ENCODE results near the gene JAM3.
A peak's percentile ranks its signal among the peaks of the same experiment; 100 is the strongest.

Gene JAM3

DNA sequence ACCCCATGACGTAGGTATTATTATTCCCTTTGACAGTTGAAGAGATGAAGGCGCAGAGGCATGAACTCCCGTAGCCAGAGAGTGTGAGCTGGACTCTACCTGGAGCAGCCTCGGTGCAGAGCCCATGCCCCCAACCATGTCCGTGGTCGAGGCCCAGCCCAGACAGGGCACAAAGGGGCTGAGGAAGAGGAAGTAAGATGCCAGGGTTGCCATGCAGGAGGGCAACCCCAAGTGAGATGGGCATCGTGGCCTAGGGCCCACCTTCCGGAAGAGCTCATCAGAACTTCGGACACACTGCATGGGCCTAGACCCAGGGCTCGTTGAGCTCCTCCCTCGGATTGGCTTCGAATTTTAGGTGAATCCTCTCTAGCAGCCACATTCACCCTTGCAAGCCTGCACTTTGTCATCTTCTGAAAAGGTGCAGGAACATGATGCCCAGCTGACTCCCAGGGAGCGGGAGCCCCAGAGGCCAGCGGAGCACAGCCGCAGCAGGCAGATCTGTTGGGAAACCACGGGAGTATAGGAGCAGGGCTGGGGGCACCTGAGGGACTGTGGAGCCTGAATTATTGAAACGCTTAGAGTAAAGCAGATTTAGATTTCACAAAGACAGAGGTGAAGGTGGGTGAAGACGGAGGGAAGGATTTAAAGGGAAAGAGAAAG is 29.0 kb upstream of the JAM3 start:
- no peak for DNase-seq (ENCODE audit: low spot score)

DNA sequence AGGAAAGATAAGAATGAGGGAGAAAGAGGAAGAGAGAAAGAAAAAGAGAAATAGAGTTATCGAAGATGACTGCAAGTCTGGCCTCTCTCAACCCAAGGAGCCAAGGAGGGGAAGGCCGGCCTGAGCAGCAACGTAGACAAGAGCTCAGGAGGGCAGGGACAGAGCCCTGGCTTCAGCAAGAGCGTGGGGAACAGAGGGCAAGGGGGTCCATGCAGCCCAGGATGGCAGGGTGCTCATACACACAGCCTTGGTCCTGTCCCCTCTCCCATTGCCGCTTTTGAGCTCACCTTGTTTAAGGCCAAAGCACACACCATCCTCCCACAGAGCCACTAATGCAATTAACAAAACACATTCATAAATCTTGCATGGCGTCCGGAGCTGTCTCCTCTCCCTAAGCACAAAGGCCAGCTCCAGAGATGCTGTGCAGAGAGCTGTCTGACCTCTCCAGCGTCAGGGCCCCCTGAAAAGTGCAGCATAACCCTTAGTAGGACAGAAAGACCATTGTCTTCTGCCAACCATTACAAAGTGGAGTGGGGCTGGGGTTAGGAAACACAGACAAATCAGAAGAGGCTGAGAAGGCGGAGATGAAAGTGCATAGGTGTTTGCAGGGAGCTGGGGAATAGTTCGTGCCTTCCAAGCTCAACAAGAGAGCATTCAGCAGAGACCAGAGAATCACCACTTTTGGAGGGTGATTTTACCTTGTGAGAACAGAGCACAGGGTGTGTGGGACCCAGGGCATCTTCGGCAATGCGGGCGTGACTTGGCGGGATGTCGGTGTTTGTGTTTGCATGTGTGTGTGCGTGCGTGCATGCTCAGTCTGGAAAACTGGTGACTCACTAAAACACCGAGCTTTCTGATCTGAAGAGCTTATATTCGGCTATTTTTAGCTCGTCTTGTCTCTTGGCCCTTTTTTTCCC is 28.2 kb upstream of the JAM3 start:
- DNase-seq (ENCODE audit: low spot score), result no peak

DNA sequence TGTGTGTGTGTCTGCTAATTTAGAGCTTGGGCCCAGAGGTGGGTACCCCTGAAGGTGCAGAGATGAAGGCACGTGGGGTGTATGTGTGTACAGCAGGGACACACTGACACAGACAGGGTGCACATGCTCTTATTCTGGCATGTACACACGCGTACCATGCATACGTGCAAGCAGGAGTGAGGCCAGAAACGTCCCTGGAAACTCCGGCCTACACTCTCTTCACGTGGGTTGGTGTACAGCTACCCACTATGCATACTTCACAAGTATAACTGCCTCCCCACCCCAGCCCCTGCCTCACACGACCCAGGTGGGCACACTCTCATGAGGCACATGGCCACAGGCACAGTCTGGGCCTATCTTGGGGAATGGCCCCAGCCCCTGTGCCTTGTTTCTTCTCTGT is 27.5 kb upstream of the JAM3 start:
- no peak for DNase-seq (ENCODE audit: low spot score)

DNA sequence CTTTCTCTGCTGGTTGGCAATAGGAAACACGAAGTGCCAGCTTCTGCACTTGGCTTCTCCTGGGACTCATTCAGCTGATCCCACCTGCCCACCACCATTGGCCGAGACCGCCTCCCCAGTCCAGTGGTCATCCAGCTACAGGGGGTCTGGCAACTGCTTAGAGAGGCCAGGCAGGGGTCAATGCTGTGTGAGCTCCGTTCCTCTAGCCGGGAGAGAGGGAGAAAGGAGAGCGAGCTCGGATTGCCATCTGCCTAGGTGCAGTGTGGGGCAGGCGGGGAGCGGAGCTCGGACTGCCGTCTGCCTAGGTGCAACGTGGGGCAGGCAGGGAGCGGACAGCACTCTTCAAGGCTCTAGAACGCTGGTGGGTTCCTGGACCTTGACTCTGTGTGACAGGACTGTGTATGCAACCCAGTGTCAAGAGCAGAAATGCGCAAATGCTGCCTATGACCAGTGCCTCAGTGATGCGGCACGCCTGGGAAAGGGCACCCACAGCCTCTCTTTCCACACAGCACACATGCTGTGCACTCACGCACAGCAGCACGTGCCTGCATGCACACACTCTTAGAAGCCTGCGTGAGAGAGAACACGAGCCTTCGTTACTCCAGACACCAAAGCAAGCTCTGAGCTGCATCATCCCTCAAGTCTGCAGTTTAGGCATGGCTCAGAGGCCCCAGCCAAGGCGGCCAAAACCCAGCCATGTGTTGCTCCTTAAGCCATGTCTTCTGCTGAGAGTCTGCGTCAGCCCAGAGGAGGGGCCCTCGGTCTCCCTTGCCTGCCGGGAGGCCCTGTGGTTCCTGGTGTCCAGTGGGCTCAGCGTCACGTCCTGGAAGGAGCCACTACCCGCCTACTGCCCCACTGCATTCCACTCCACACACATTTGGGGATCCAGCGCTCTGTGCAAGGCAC is 26.8 kb upstream of the JAM3 start:
- DNase-seq (ENCODE audit: low spot score), result no peak

DNA sequence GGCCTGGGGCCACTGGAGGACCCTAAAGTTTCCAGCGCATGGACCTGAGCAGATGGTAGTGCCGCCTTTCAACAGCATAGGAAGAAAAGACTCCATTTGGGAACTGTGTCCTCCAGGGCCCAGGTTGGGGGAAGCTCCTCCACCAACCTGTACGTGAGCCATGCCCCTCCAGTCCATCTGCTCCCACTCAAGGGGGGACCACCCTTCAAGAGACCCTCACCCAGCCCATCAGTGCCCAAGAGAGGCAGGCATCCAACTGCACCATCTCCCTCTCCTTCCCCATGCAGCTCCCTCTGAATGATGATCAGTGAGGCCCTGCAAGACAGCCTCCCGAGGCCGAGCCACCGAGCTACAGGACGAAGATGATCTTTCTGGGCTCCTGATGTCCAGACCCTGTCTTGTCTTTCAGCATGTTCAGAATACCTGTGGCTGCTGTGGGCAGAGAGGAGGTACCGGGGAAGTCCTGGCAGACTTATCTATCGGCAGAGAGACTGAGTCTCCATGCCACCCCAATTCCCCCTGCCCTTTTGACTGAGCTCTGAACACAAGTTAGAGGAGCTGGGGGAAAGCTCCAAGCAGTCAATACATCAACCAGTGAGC is 25.0 kb upstream of the JAM3 start:
- no peak for DNase-seq (ENCODE audit: low spot score)

DNA sequence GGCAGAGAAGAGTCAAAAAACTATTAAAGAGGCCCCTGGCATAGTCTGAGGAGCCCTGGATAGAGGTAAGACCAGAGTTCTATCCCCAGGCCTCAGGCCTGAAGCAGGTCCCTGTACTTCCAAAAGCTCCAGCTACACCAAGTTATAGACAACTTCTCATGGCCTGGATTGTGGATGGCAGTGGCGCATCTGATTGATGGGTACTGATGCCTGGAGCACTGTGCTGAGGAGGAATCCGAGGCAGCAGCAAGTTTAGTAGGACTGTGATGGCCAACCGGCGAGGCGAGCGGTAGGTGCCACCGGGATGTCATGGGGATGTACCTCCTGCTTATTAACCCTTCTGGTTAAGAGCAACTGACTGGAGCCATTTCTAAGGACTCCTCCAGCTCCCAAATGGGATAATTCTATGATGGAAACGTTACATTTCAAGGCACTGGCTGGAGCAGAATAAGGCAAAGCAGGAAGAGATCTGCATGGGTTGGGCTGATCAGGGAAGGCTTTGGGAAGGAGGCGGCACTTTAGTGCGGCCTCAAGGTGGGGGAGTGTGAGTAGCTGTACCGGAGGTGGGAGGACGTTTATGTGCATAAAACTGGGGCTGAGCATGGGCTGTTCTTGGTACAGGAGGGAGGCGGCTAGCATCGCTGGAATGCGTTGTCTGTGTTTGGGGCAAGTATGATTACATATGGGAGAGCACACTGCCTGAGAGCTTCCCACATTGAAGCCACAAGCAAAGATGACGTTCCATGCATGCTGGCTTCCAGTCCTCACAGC is 24.2 kb upstream of the JAM3 start:
- DNase-seq (ENCODE audit: low spot score), result no peak

DNA sequence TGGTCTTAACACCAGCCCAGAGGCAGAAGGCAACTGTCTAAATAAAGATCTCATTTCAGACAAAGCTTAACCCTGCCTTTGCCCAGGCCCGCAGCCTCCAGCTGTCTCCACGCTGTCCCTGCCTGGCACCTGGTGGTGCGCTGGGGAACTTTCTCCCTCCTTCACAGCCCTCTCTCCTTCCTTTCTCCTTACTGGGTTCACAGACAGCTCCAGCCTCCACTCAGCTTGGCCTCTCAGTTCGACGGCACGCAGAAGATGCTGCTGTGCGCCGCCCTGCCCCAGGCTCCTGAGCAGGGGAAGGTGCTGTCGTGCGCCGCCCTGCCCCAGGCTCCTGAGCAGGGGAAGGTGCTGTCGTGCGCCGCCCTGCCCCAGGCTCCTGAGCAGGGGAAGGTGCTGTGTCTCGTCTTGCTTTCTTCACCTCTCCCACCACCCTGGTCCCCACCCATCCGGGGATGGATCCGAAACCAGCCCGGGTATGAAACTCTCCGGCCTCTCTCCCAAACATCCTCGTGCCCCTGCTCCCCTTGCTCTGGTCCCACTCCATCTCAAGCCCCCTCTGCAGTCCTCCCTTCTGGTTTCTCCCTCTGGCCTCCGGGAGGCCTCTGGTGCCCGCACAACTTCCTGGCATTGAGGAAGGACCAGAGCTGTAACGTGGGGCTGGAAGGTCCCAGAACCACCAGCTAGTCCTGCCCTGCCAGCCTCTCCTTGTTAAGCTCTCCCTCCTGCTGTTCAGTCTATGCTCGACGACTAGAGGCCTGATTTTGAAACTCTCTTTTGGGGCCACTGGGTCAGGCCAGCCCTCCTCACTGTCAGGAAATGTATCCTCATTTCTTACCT is 22.9 kb upstream of the JAM3 start:
- no peak for DNase-seq (ENCODE audit: low spot score)

DNA sequence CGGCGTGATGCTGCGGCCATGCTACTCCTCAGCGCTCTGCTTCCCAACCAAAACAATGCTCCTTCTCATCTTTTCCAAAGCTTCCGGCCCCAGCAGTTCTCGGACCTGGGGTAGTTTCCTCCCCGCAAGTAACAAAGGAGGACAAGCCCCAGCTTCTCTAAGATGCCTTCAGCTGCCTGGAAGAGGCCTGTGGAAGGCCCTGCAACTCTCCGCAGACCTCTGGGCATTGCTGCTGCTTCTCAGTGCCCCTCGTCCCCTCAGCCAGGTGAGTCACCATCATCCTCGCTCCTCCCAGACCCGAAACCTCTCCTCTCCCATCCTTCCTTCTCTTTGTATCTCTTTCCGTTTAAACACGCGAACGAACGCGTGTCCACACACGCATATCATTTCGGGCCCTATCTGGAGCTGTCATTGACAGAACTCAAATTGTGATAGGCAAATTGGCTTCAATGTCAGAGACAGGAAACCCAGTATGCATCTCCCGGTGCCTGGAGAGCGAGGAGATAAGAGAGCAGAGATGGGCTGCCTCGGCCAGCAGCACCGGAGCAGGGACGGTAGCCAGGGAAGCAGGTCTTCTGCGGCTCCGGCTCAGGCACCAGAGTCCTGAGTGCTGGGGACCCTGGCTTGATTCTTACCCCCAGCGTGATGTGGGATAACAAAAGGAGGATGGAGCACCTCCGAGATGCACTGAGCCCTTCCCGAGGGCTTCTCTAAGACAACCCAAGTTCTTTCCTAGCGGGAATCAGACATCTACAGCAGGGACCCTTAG is 22.0 kb upstream of the JAM3 start:
- no peak for DNase-seq (ENCODE audit: low spot score)

DNA sequence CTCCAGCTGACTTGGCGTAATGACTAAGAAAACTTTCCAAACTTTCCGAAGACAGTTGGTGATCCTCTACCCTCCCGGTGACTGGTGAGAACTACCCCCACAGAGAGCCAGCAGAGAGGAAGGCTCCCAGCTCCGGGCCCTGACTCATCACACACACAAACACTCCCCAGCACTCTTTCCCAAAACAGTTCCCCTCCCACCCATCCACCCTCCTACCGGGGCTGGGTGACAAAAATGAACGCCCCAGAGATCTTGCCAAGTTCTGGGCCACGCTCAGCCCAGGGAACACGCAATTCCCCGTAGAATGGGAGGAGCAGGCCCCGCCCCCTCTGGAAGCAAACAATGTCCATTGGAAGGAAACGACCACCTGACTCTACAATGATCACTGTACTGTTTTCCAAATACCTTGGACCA is 21.3 kb upstream of the JAM3 start:
- no peak for DNase-seq (ENCODE audit: low spot score)

DNA sequence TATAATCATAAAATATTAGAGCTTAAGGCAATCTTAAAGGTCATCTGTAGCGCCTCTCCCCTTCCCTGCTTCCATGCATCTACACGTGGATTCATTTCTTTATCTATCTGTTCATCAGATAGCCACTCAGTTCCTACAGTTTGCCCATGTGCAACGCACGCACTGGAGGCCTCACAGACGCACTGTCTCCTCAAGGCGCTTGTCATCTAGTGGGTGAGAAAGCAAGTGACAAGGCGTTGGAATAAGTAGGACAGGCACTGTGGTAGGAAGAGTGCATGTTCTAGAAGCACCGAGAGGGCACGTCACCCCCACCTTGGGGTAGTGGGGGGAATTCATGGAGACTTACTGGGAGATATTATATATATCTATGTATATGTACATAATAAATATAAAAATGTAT is 20.8 kb upstream of the JAM3 start:
- no peak for DNase-seq (ENCODE audit: low spot score)

DNA sequence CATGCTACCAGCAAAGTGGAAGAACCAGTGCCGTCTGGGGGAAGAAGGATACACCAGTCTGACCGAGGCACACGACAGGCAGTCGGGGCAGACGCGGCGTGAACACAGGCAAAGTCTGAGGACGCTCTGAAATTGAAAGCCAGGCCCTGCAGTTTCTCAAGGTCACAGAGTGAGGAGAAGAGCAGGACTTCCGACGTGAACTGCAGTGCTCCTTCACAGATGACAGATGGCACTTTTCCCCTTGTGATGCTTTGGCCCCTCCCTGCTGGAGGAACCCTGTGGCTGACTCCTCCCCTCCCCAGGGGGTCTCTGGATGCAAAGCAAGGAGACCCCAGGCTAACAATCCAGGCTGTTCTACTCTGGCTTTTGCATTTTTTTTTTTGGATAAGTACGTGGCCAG is 19.6 kb upstream of the JAM3 start:
- DNase-seq (ENCODE audit: low spot score), result no peak

DNA sequence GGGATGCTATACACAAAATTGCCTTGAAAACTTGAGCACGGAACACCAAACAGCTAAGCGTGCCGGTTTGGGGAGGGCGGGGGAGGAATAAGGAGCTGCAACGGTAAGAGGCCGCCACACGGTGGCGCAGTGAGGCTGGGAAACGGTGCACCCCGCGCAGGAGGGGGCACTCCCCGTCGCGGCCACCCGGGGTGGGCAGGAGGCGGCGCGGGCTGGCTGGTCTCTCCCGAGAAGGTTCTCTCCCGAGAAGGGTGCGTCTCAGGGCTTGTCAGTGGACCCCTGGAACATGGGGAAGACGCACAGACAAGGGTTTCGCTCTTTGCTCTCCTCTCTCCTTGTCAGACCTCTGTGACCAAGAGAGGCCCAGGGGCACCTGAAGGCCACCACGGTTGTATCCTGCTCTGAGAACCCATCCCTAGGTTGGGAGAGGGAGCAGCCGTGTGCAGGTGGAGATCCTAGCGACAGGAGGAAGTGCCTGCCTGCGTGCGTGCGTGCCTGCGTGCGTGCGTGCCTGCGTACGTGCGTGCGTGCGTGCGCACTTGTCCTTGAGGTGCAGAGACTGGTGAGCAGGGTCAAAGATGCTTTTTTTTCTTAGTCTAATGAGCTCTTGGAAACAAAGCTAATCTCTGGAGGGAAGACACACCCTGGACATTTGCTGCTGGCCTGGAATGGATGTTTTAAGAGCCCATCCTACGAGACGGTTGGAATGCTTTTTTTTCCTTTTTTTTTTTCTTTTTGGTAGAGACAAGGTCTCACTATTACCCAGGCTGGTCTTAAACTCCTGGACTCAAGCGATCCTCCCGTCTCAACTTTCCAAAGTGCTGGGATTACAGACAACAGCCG is 18.1 kb upstream of the JAM3 start:
- DNase-seq (ENCODE audit: low spot score), result peak; percentile 23

DNA sequence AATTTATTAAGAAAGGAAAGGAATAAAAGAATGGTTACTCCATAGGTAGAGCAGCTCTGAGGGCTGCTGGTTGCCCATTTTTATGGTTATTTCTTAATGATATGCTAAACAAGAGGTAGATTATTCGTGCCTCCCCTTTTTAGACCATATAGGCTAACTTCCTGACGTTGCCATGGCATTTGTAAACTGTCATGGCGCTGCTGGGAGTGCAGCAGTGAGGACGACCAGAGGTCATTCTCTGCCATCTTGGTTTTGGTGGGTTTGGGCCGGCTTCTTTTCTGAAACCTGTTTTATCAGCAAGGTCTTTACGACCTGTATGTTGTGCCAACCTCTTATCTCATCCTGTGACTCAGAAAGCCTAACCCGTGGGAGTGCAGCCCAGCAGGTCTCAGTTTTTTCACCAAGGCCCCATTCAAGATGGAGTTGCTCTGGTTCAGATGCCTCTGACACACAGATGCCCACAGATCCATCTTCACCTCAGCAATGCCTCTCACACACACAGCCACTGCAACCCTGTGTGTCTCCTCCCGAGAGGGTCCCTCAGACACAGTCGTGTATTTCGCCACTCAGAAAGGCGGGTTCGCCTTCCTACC is 16.4 kb upstream of the JAM3 start:
- no peak for DNase-seq (ENCODE audit: low spot score)

DNA sequence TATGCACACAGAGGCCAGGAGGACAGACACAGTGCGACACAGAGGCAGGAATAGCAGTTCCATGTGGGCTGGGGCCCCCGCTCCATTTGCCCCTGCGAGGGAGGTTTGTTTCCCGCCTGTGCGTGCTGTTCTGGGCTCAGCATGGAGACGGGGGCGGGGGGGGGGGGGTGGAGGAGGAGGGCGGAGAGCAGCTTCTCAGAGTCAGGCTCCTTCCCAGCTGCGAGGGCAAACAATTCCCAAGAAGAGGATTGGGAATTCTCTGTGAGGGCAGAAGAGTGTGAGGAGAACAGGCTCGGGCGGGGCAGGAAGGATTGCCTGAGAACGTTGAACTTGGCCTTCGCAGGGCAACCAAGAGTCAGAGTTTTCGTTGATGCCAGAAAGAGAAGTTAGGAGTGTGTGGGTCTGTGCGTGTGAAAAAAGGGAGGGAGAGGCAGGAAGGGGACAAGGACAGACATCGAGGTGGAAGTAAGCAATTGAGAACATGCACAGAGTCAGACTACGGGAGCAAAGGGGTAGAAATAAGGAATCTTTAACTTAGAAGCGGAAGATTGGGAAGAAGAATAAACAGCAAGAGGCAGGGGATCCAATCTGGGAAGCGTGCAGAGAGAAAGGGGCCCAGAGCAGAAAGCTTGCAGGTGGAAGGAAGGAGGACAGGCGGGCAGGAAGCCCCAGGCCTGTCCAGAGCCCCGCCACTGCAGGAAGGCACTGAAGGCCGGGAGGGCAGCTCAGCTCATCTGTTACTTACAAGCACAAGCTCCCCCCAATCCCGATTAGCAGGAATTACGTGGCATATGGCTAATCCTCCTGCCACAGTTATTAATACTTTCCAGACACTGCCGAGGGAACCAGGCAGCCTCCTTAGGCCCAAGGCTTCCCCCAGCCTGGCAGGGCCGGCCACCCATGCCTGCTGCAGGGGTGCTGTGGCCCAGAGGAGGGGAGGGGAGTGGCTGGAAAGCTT is 15.6 kb upstream of the JAM3 start:
- no peak for DNase-seq (ENCODE audit: low spot score)

DNA sequence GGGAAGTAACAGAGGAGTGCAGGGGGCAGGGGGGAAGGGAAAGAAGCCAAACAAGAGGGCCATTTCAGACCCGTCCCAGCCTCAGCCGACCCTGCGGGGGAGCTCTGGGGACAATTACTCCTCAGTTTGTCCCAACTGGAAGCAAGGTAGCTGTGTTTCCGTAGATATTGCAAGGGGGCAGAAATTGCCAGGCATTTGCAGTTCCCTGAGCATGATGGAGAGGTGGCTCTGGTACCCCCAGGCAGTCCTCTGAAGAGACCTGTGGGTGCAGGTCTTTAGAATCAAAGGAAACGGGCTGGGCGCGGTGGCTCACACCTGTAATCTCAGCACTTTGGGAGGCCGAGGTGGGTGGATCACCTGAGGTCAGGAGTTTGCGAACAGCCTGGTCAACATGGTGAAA is 13.8 kb upstream of the JAM3 start:
- DNase-seq (ENCODE audit: low spot score), result no peak

DNA sequence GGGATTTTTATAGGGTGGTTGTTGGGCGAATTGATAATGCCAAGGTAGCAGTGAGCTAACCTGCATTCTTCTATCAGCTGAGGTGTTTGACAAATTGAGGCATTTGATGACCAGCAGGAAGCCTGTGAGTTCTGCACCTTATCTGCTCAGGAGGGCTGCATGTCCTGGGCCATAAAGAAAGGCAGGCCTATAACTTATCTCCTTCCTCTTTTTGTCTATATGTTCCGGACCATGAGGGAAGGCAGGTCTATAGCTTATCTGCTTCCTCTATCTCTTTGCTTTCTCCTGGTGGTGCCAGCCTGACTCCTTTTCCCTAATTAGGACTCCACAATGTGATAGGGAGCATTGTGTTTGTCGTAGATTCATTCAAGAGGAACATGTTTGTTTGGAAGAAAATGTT is 8.6 kb upstream of the JAM3 start:
- no peak for DNase-seq (ENCODE audit: low spot score)

All from LoVo (cell line).